DOHH2 (cell line): Measurements from ENCODE around the gene CDK5RAP3.

Experiments used
- CTCF ChIP-seq: fragments of 200-600 bp; sonication (generic); IDR thresholded peaks from one replicate; pipeline ENCODE4 v1.5.1; 2014; ENCODE audit warnings: antibody characterized with exemption, mild to moderate bottlenecking, low read depth, low read length; ENCODE audit not compliant: poor library complexity, severe bottlenecking
- EZH2phosphoT487 ChIP-seq: fragments of 200-600 bp; sonication (generic); IDR thresholded peaks from 2 replicates; pipeline ENCODE4 v1.6.1; 2017; ENCODE audit warnings: borderline replicate concordance, mild to moderate bottlenecking, antibody characterized with exemption, low read length, moderate library complexity, mixed read lengths

- TF ChIP-seq CTCF (no peak), EZH2phosphoT487 (no peak)
These were observed 24.5 kb downstream of the CDK5RAP3 start for GRCh38 chr17:47995241-47995935.
